ENCODE measurements around the gene ZNF268. TPM values are rescaled to one million over a fixed set of nuclear protein-coding genes. Genes with fewer than 3 reads are reported as not detected.

The ZNF268 gene
- total RNA-seq, 1 donor from 2014 or later, result 25.4 TPM

DNA sequence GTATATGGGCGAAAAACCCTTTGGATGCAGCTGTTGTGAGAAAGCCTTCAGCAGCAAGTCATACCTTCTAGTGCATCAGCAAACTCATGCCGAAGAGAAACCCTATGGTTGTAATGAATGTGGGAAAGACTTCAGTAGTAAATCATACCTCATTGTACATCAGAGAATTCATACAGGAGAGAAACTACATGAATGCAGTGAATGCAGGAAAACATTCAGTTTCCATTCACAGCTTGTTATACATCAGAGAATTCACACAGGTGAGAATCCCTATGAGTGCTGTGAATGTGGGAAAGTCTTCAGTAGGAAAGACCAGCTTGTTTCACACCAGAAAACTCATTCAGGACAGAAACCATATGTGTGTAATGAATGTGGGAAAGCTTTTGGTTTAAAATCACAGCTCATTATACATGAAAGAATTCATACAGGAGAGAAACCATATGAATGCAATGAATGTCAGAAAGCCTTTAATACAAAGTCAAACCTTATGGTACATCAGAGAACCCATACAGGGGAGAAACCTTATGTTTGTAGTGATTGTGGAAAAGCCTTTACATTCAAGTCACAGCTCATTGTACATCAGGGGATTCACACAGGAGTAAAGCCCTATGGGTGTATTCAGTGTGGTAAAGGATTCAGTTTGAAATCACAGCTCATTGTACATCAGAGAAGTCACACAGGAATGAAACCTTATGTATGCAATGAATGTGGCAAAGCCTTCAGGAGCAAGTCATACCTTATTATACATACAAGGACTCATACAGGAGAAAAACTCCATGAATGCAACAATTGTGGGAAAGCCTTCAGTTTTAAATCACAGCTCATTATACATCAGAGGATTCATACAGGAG is 21.4 kb downstream of the ZNF268 start:
- no peaks in the 10 kb centered on the region for H3K27me3 ChIP-seq
- H3K36me3 ChIP-seq, result peaks cover 17% of the 10 kb centered on the region
- no peaks in the 10 kb centered on the region for H3K4me1 ChIP-seq
- no peak overlapping the region for H3K4me3 ChIP-seq
- peaks cover 80% of the 10 kb centered on the region for H3K9me3 ChIP-seq
- ATAC-seq, result no peak
- no peak for DNase-seq
- intact Hi-C loops (cut with DNase I), result no loop called here
- no peak overlapping the region for H3K27ac ChIP-seq
- TF ChIP-seq, protein P1, sequence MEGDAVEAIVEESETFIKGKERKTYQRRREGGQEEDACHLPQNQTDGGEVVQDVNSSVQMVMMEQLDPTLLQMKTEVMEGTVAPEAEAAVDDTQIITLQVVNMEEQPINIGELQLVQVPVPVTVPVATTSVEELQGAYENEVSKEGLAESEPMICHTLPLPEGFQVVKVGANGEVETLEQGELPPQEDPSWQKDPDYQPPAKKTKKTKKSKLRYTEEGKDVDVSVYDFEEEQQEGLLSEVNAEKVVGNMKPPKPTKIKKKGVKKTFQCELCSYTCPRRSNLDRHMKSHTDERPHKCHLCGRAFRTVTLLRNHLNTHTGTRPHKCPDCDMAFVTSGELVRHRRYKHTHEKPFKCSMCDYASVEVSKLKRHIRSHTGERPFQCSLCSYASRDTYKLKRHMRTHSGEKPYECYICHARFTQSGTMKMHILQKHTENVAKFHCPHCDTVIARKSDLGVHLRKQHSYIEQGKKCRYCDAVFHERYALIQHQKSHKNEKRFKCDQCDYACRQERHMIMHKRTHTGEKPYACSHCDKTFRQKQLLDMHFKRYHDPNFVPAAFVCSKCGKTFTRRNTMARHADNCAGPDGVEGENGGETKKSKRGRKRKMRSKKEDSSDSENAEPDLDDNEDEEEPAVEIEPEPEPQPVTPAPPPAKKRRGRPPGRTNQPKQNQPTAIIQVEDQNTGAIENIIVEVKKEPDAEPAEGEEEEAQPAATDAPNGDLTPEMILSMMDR (IDR thresholded peaks at IDR 0.05), result no peak

DNA sequence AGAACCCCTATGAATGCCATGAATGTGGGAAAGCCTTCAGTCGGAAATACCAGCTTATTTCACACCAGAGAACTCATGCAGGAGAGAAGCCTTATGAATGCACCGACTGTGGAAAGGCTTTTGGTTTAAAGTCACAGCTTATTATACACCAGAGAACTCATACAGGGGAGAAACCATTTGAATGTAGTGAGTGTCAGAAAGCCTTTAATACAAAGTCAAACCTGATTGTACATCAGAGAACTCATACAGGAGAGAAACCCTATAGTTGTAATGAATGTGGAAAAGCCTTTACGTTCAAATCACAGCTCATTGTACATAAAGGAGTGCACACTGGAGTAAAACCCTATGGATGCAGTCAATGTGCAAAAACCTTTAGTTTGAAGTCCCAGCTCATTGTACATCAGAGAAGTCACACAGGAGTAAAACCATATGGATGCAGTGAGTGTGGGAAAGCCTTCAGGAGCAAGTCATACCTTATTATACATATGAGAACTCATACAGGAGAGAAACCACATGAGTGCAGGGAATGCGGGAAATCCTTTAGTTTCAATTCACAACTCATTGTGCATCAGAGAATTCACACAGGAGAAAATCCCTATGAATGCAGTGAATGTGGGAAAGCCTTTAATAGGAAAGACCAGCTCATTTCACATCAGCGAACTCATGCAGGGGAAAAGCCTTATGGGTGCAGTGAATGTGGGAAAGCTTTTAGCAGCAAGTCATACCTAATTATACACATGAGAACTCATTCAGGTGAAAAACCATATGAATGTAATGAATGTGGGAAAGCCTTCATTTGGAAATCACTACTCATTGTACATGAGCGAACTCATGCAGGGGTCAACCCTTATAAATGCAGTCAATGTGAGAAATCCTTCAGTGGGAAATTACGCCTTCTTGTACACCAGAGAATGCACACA is 22.3 kb downstream of the ZNF268 start:
- Histone ChIP-seq H3K9me3 (peaks cover 89% of the 10 kb centered on the region), H3K4me1 (no peaks in the 10 kb centered on the region), H3K27ac (no peak overlapping the region), H3K27me3 (no peaks in the 10 kb centered on the region), H3K4me3 (no peak overlapping the region), H3K36me3 (peaks cover 17% of the 10 kb centered on the region)
- no peak for ATAC-seq
- intact Hi-C loops (cut with DNase I), result no loop called here
- TF ChIP-seq, protein P1 (IDR thresholded peaks at IDR 0.05), result no peak
- DNase-seq, result no peak

DNA sequence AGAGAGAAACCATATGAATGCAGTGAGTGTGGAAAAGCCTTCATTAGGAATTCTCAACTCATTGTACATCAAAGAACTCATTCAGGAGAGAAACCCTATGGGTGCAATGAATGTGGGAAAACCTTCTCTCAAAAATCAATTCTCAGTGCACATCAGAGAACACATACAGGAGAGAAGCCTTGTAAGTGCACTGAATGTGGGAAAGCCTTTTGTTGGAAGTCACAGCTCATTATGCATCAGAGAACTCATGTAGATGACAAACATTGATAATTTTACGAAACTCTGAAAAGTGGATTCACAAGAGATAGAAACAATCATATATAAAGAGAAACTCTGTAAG is 22.9 kb downstream of the ZNF268 start:
- DNase-seq (no peak), ATAC-seq (no peak)
- intact Hi-C loops (cut with DNase I), result no loop called here
- Histone ChIP-seq H3K4me1 (no peaks in the 10 kb centered on the region), H3K4me3 (no peak overlapping the region), H3K9me3 (peaks cover 95% of the 10 kb centered on the region), H3K27ac (no peak overlapping the region), H3K36me3 (peaks cover 17% of the 10 kb centered on the region), H3K27me3 (no peaks in the 10 kb centered on the region)
- TF ChIP-seq, protein P1 (IDR thresholded peaks at IDR 0.05), result no peak

DNA sequence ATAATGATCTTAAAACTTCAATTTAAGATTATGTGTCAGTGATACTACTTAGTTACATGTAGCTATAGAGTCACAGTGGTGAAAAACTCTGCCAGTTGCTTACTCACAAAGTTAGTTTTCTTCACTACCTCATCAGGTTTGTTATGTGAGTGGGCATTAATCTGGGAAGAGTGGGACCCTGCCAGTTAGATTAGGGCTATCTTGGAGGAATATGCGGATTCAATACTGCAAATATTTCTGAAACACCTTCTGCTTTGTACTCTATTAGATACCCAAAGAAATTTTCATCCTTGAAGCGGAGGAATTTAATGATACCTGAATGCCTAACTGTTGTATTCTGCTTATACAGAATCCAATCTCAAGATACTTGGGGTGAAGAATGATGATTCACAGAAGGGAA is 25.1 kb downstream of the ZNF268 start:
- no peak overlapping the region for H3K4me3 ChIP-seq
- TF ChIP-seq, protein P1 (IDR thresholded peaks at IDR 0.05), result no peak
- peaks cover 17% of the 10 kb centered on the region for H3K36me3 ChIP-seq
- no peaks in the 10 kb centered on the region for H3K4me1 ChIP-seq
- DNase-seq (no peak), ATAC-seq (no peak)
- H3K27ac ChIP-seq, result no peak overlapping the region
- intact Hi-C loops (cut with DNase I), result no loop called here
- peaks cover 100% of the 10 kb centered on the region for H3K9me3 ChIP-seq
- no peaks in the 10 kb centered on the region for H3K27me3 ChIP-seq

DNA sequence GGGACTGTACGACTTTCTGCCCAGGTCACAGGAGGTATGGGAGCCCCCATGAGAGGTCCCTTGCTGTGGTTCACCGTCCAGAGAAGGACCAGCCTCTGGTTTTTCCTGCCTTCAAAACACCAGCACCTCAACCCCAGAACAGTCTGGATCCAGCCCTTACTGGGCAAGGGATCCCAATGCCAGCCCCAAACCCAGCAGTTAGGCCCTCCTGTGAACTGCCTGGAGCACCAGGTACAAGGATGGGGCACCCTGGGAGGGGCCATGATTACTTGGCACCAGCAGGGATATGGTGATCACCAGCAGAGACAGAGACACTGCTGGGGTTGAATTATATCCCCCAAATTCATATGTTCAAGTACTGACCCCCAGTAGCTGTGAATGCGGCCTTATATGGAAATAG is 34.4 kb downstream of the ZNF268 start:
- intact Hi-C loops (cut with DNase I), result no loop called here
- Histone ChIP-seq H3K4me3 (no peak overlapping the region), H3K9me3 (peaks cover 36% of the 10 kb centered on the region), H3K27me3 (no peaks in the 10 kb centered on the region), H3K36me3 (no peaks in the 10 kb centered on the region), H3K27ac (no peak overlapping the region), H3K4me1 (no peaks in the 10 kb centered on the region)
- no peak for DNase-seq
- ATAC-seq, result no peak
- TF ChIP-seq, protein P1 (IDR thresholded peaks at IDR 0.05), result no peak

Data from upper lobe of right lung (tissue), 1 donor.